IPS DF 6.9 (cell line): ENCODE data around the gene STARD10.

Source experiments
- DNase-seq: peaks from one replicate; pipeline ENCODE4 v3.0.0-alpha.2; 2013; ENCODE audit warnings: low read depth, low spot score
- H3K27ac ChIP-seq: one replicate; pipeline ENCODE4 v1.5.1; 2013; ENCODE audit warnings: low read length, control low read depth
- H3K27me3 ChIP-seq: 2 replicates; pipeline ENCODE4 v1.6.1; 2013; ENCODE audit warnings: mild to moderate bottlenecking, low read length; ENCODE audit not compliant: control insufficient read depth, insufficient read depth
- H3K36me3 ChIP-seq: 2 replicates; pipeline ENCODE4 v1.6.1; 2013; ENCODE audit warnings: low read length; ENCODE audit not compliant: control insufficient read depth, insufficient read depth
- H3K4me1 ChIP-seq: 2 replicates; pipeline ENCODE4 v1.6.1; 2013; ENCODE audit warnings: low read length; ENCODE audit not compliant: control insufficient read depth, insufficient read depth
- H3K4me3 ChIP-seq: 2 replicates; pipeline ENCODE4 v1.5.1; 2013; ENCODE audit warnings: mild to moderate bottlenecking, low read length
- H3K9me3 ChIP-seq: 2 replicates; pipeline ENCODE4 v1.6.1; 2013; ENCODE audit warnings: low read length, inconsistent platforms; ENCODE audit not compliant: control insufficient read depth, insufficient read depth
- WGBS: extraction: QIAGEN DNeasy Blood & Tissue Kit; methylation state at CpG from one replicate; pipeline ENCODE4 v1.1.7; 2013; ENCODE audit warnings: mixed read lengths, missing lambda C conversion rate; ENCODE audit not compliant: insufficient read length, insufficient coverage; 5-methylcytosine and 5-hydroxymethylcytosine counted together

Gene STARD10

GRCh38 chr11:72744474-72744873 lies 49.4 kb downstream of the STARD10 start:
- Histone ChIP-seq H3K9me3 (no peaks in the 10 kb centered on the region), H3K27me3 (no peaks in the 10 kb centered on the region), H3K36me3 (no peaks in the 10 kb centered on the region), H3K4me3 (no peak overlapping the region), H3K4me1 (peaks cover 11% of the 10 kb centered on the region), H3K27ac (no peak overlapping the region)
- no CpG with 5 or more reads among the region's 6 CpGs for WGBS
- no peak for DNase-seq

- Histone ChIP-seq H3K9me3 (no peaks in the 10 kb centered on the region), H3K27ac (no peak overlapping the region), H3K4me1 (peaks cover 11% of the 10 kb centered on the region), H3K27me3 (no peaks in the 10 kb centered on the region), H3K4me3 (no peak overlapping the region), H3K36me3 (no peaks in the 10 kb centered on the region)
- no peak for DNase-seq
- WGBS, result no CpG with 5 or more reads among the region's 6 CpGs
These were observed 50.3 kb downstream of the STARD10 start for GRCh38 chr11:72743321-72744221.

DNA sequence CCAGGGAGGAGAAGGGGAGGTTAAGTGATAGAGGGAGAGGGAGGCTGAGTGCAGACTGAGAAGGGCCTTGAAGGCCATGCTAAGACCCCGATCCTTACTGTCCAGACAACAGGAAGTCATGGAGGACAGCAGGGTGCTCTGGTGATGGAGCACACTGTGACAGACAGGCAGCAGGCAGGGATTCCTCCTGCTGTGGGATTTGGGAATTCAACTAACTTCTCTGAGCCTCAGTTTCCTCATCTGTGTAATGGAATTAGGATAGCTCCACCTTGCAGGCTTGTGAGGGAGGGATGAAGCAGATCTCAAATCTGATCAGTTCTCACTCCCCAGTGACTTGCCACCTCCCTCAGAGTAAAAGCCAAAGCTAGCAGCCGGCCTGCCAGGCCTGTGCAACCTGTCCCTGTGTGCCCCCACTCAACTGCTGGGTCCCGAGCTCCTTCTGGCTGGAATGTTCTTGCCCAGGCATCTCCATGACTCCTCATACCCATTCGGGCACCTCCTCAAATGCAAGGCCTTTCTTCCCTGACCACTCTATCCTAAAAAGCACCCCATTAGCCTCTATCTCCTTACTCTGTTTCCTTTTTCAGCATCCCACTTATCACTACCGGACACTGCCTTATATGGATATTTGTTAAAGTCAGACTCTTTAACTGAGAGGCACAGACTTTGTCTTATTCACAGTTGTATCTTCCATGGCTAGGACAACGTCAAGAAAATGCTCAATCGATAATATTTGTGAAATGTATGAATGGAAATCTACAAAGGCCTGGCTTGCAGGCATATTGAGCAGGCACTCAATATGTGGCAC lies 51.1 kb downstream of the STARD10 start:
- DNase-seq, result no peak
- Histone ChIP-seq H3K36me3 (no peaks in the 10 kb centered on the region), H3K9me3 (no peaks in the 10 kb centered on the region), H3K4me1 (peaks cover 11% of the 10 kb centered on the region), H3K27ac (no peak overlapping the region), H3K27me3 (no peaks in the 10 kb centered on the region), H3K4me3 (no peak overlapping the region)
- WGBS, result no CpG with 5 or more reads among the region's 7 CpGs

DNA sequence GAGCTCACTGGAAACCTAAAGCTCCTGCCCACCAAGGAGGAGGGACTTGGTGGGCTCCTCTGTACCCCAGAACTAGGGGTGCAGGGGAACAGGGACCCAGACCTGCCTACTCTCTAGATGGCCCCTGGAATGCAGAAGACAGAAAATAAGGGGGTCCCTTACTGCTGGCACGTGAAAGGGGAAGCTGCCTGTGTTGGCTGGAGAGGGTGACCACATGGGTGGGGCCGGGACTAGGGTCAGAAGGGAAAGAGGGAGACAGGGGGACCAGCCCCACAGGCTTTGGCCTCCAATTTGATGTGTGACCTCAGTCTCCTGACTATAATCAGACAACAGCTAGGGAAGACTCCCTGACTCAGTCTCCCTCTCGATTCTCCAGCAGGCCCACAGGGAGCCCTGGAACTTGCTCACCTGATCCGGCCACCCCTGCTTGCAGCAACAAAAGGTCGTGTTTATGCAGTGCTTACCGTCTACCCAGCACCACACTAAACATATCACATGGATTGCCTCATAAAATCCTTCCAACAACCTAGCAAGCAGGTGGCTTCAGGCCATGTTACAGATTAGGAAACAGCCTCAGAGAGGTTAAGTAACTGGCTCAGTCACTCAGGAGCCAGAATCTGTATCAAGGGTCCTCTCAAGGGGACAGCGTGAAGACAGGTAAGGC lies 51.9 kb downstream of the STARD10 start:
- H3K27me3 ChIP-seq, result no peaks in the 10 kb centered on the region
- H3K36me3 ChIP-seq, result no peaks in the 10 kb centered on the region
- no peaks in the 10 kb centered on the region for H3K9me3 ChIP-seq
- H3K4me1 ChIP-seq, result peaks cover 11% of the 10 kb centered on the region
- no peak for DNase-seq
- no peak overlapping the region for H3K27ac ChIP-seq
- no peak overlapping the region for H3K4me3 ChIP-seq
- no CpG with 5 or more reads among the region's 7 CpGs for WGBS

DNA sequence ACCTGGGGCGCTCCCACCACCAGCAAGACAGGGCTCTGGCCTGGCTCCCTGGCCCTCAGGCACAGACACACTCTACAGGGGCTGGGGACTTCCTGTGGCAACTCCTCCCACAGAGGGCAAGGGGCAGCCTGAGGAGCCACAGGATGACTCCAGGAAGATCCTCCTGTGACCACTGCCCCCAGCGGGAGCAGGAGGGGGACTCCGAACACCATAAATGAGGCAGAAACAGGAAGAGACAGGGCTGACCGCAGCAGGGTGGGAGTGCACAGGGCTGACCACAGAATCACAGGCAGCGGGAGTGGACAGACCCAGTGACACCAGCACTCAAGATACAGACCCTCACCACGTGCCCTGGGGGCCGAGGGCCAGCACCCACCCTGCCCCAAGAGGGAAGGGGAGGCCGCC lies 52.4 kb downstream of the STARD10 start:
- Histone ChIP-seq H3K4me1 (peaks cover 9% of the 10 kb centered on the region), H3K9me3 (no peaks in the 10 kb centered on the region), H3K27ac (no peak overlapping the region), H3K36me3 (no peaks in the 10 kb centered on the region), H3K4me3 (no peak overlapping the region), H3K27me3 (no peaks in the 10 kb centered on the region)
- no peak for DNase-seq
- no CpG with 5 or more reads among the region's 8 CpGs for WGBS

- no CpG with 5 or more reads among the region's 10 CpGs for WGBS
- DNase-seq, result no peak
- H3K27ac ChIP-seq, result no peak overlapping the region
- no peaks in the 10 kb centered on the region for H3K9me3 ChIP-seq
- no peak overlapping the region for H3K4me3 ChIP-seq
- H3K36me3 ChIP-seq, result no peaks in the 10 kb centered on the region
- H3K27me3 ChIP-seq, result no peaks in the 10 kb centered on the region
- H3K4me1 ChIP-seq, result peaks cover 9% of the 10 kb centered on the region
These were observed 53.1 kb downstream of the STARD10 start for GRCh38 chr11:72740562-72741428.

- Histone ChIP-seq H3K36me3 (no peaks in the 10 kb centered on the region), H3K27me3 (no peaks in the 10 kb centered on the region), H3K4me1 (peaks cover 13% of the 10 kb centered on the region), H3K9me3 (no peaks in the 10 kb centered on the region), H3K4me3 (no peak overlapping the region), H3K27ac (no peak overlapping the region)
- DNase-seq, result no peak
- no CpG with 5 or more reads among the region's 2 CpGs for WGBS
These were observed 53.8 kb downstream of the STARD10 start for GRCh38 chr11:72740060-72740424.

DNA sequence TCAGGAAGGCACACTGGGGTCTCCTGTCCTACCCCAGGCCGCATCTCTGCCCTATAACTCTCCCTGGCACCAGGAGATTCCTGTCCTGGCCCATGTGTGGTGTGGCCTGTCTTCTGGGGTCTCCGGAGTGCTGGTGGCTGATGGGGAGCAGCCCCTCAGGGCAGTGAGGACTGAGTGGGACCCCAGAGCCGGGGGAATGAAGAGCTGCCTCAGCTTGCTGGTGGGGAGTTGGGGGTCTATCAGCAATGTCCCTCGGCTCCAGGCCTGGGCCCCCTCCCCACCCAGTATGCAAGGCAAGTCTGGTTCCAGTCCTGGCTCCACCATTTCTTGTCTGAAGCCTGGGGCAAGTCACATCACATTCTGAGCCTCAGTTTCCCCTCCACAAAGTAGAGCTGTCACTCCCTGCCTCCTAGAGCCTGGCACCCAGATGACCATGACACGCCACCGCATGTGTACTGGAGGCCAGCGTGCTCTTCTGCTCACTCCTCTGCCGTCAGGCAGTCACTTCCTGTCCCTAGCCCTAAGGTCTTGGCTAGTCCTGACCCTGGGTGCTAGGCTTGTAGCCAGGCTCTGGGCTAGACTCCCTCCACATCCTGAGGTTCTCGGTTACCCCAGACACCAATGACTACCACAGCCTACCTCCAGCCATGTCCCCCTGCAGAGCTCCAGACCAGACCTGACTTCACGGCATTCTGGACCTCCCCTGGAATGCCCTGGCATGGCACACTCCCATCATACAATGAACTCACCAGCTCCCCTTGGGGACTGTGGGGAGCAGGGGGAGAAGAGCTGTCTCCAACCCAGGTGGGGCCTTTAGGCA lies 54.4 kb downstream of the STARD10 start:
- WGBS, result no CpG with 5 or more reads among the region's 10 CpGs
- no peak overlapping the region for H3K27ac ChIP-seq
- H3K36me3 ChIP-seq, result no peaks in the 10 kb centered on the region
- DNase-seq, result no peak
- no peaks in the 10 kb centered on the region for H3K9me3 ChIP-seq
- H3K4me3 ChIP-seq, result no peak overlapping the region
- no peaks in the 10 kb centered on the region for H3K27me3 ChIP-seq
- peaks cover 13% of the 10 kb centered on the region for H3K4me1 ChIP-seq
